ENCODE data around the gene FXR2.

- no peak for TF ChIP-seq CTCF (IDR thresholded peaks at IDR 0.05)
- TF ChIP-seq EP300 (IDR thresholded peaks at IDR 0.05; ENCODE audit: low read depth): no peak
- no peak for TF ChIP-seq POLR2A (IDR thresholded peaks at IDR 0.05)
- TF ChIP-seq POLR2AphosphoS5 (IDR thresholded peaks at IDR 0.05): no peak
Measured at GRCh38 chr17:7559320-7560171, 55.2 kb downstream of the FXR2 start.

Data from transverse colon (tissue), 4 donors.